T-helper 17 cell (primary cell): ENCODE measurements around the gene TDP2. TPM values are rescaled to one million over a fixed set of nuclear protein-coding genes. Genes with fewer than 3 reads are reported as not detected.
A peak's percentile ranks its signal among the peaks of the same experiment; 100 is the strongest.
"Not testable (repeated sequence)": the region's sequence is repeated elsewhere in the genome, so short reads cannot be mapped to it uniquely, and the experiment has no call there.

Experiments
- ATAC-seq: fragments of 150-1000 bp; cut with Tn5 transposase; 2 replicates; pipeline ENCODE4 v1.10.0; 2021; ENCODE audit warnings: mild to moderate bottlenecking, moderate library complexity
- DNase-seq, 3 donors: peaks; one replicate each; pipeline versions ENCODE4 v3.0.0 to v3.0.0-alpha.2; 2020 to 2021
- H3K9me3 ChIP-seq: one replicate; pipeline ENCODE4 v1.7.0; 2013; ENCODE audit warnings: low read length, mild to moderate bottlenecking; ENCODE audit not compliant: control insufficient read depth, poor library complexity, severe bottlenecking
- H3K27ac Mint-ChIP-seq: one replicate; pipeline ENCODE4 v1.8.0; 2022; ENCODE audit warnings: mild to moderate bottlenecking, moderate library complexity, mixed read lengths
- H3K27me3 Mint-ChIP-seq: one replicate; pipeline ENCODE4 v1.8.0; 2022; ENCODE audit warnings: mixed read lengths
- H3K36me3 Mint-ChIP-seq: one replicate; pipeline ENCODE4 v1.8.0; 2022; ENCODE audit warnings: low read depth, mixed read lengths
- H3K4me1 Mint-ChIP-seq: one replicate; pipeline ENCODE4 v1.8.0; 2022; ENCODE audit warnings: mild to moderate bottlenecking, mixed read lengths
- H3K4me3 Mint-ChIP-seq: one replicate; pipeline ENCODE4 v1.8.0; 2022; ENCODE audit warnings: mild to moderate bottlenecking, moderate library complexity, mixed read lengths
- total RNA-seq, 4 donors: library from RNA in 2 of 4; stranded (reverse) in 2 of 4; gene quantifications; one replicate each; pipeline ENCODE4 v1.2.3 and lab custom pipeline; 2022 to 2026

The TDP2 gene
- total RNA-seq, 2 donors from 2014 or later: 35.6 to 42.0 TPM

DNA sequence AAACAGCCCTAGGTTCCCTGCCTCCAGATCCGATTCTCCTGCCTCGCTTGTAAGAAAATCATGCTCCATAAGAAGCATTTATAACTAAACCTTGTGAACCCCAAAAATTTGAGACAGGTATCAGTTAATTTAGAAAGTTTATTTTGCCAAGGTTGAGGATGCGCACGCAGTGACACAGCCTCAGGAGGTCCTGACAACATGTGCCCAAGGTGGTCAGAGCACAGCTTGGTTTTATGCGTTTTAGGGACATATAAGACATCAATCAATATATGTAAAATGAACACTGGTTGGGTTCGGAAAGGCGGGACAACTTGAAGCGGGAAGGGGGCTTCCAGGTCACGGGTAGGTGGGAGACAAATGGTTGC is 2.3 kb upstream of the TDP2 start:
- H3K4me3 Mint-ChIP-seq: peak overlapping the region; percentile 55
- peak overlapping the region; percentile 39 for H3K27ac Mint-ChIP-seq
- H3K4me1 Mint-ChIP-seq: peaks cover 30% of the 10 kb centered on the region
- no peaks in the 10 kb centered on the region for H3K9me3 ChIP-seq
- peaks cover 2% of the 10 kb centered on the region for H3K36me3 Mint-ChIP-seq
- DNase-seq (no peak), ATAC-seq (no peak)
- no peaks in the 10 kb centered on the region for H3K27me3 Mint-ChIP-seq

DNA sequence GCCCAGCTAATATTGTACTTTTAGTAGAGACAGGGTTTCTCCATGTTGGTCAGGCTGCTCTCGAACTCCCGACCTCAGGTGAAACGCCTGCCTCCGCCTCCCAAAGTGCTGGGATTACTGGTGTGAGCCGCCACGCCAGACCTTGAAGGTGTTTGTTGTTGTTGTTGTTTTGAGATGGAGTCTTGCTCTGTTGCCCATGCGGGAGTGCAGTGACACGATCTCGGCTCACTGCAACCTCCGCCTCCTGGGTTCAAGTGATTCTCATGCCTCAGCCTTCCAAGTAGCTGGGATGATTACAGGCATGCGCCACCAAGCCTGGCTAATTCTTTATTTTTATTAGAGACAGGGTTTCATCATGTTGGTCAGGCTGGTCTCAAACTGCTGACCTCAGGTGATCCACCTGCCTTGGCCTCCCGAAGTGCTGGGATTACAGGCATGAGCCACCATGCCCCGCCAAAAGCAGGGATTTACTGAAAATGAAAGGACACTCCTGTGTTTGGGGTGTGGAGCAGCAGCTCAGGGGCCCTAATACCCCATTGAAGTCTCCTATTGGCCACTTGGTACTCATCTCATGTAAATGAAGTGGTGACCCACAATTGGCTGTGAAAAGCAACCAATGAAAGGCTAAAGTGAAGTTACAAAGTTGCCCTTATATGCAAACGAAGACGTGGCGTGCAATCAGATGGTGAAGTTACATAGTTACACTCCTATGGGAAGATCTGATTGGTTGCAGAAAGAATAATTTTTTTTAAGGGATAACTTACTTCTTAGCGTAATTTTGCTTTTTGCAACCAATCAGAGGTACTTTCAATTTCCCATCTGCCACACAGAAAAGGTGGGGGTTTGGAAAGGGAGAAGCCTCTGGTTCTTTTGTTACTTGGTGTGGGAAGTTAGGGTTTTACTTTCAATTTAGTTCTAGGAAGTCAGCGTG is 1.6 kb upstream of the TDP2 start:
- H3K27me3 Mint-ChIP-seq, ATAC-seq, DNase-seq, H3K36me3 Mint-ChIP-seq, H3K9me3 ChIP-seq: not testable (repeated sequence)
- H3K4me1 Mint-ChIP-seq: peaks cover 36% of the 10 kb centered on the region
- H3K4me3 Mint-ChIP-seq: peak overlapping the region; percentile 96
- peak overlapping the region; percentile 39 for H3K27ac Mint-ChIP-seq

DNA sequence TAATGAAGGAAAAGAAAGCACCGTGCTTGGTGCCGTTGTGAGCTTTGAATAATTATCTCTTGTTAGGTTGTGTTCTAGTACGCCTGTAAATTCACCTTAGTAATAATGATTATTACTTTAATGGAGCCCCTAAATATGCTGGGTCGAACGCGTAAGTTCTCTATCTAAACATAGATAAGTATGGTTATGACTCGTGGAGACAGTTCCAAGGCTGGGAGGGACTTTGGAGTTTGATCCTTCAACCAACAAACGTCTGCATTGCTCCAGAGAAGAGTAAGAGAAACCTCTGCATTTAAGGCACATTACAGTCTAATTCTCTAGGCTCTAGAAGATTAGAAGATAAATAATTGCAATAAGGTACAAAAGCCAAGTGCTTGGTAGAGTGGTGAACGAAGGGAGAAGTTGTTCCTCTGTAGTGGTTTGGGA is 692 bp upstream of the TDP2 start:
- peaks cover 44% of the 10 kb centered on the region for H3K4me1 Mint-ChIP-seq
- no peaks in the 10 kb centered on the region for H3K27me3 Mint-ChIP-seq
- peak overlapping the region; percentile 96 for H3K4me3 Mint-ChIP-seq
- H3K9me3 ChIP-seq: no peaks in the 10 kb centered on the region
- DNase-seq: no peak
- H3K36me3 Mint-ChIP-seq: peaks cover 7% of the 10 kb centered on the region
- no peak for ATAC-seq
- peak overlapping the region; percentile 99 for H3K27ac Mint-ChIP-seq

GRCh38 chr6:24666097-24666640 is 530 bp downstream of the TDP2 start:
- ATAC-seq: peak; percentile 38
- H3K4me1 Mint-ChIP-seq: peaks cover 50% of the 10 kb centered on the region
- peak in 2 of 3 donors; percentile 22 to 31 for DNase-seq
- no peaks in the 10 kb centered on the region for H3K9me3 ChIP-seq
- peaks cover 7% of the 10 kb centered on the region for H3K36me3 Mint-ChIP-seq
- peak overlapping the region; percentile 96 for H3K4me3 Mint-ChIP-seq
- H3K27ac Mint-ChIP-seq: peak overlapping the region; percentile 99
- no peaks in the 10 kb centered on the region for H3K27me3 Mint-ChIP-seq

GRCh38 chr6:24664046-24664987 is 2.4 kb downstream of the TDP2 start:
- Mint-ChIP-seq H3K27me3 (no peaks in the 10 kb centered on the region), H3K4me1 (peaks cover 53% of the 10 kb centered on the region), H3K27ac (peak overlapping the region; percentile 99), H3K4me3 (peak overlapping the region; percentile 43), H3K36me3 (peaks cover 7% of the 10 kb centered on the region)
- no peaks in the 10 kb centered on the region for H3K9me3 ChIP-seq
- ATAC-seq: no peak
- no peak for DNase-seq

DNA sequence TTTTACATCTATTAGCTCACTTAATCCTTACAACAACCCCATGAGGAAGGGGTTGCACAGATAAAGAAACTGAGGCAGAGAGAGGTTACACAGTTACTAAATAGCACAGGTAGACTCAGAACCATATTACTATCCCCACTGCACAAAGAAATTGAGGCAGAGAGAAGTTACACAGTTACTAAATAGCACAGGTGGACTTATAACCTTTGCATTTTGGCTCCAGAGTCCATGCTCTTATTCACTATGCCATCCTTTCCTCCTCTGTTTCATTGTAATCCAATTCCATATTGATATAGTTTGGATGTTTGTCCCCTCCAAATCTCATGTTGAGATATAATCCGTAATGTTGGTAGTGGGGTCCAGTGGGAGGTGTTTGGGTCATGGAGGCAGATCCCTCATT is 3.5 kb downstream of the TDP2 start:
- no peak for DNase-seq
- no peaks in the 10 kb centered on the region for H3K27me3 Mint-ChIP-seq
- H3K4me3 Mint-ChIP-seq: no peak overlapping the region
- H3K27ac Mint-ChIP-seq: peak overlapping the region; percentile 73
- ATAC-seq: no peak
- H3K36me3 Mint-ChIP-seq: peaks cover 7% of the 10 kb centered on the region
- H3K4me1 Mint-ChIP-seq: peaks cover 47% of the 10 kb centered on the region
- H3K9me3 ChIP-seq: no peaks in the 10 kb centered on the region

DNA sequence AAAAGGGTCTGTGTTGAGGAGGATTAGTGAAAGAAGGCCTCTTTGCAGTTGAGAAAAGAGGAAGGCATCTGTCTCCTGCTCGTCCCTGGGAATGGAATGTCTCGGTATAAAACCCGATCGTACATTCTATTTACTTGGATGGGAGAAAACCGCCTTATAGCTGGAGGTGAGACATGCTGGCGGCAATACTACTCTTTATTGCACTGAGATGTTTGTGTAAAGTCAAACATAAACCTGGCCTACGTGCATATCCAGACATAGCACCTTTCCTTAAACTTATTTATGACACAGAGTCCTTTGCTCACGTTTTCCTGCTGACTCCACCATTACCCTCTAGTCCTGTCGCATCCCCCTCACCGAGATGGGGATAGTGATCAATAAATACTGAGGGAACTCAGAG is 4.5 kb downstream of the TDP2 start:
- Mint-ChIP-seq H3K36me3 (peaks cover 7% of the 10 kb centered on the region), H3K27me3 (no peaks in the 10 kb centered on the region), H3K27ac (peak overlapping the region; percentile 73), H3K4me1 (peaks cover 41% of the 10 kb centered on the region), H3K4me3 (no peak overlapping the region)
- no peaks in the 10 kb centered on the region for H3K9me3 ChIP-seq
- ATAC-seq (no peak), DNase-seq (no peak)

- Mint-ChIP-seq H3K4me1 (peaks cover 41% of the 10 kb centered on the region), H3K27ac (peak overlapping the region; percentile 16)
- ATAC-seq, H3K36me3 Mint-ChIP-seq, H3K4me3 Mint-ChIP-seq, DNase-seq, H3K27me3 Mint-ChIP-seq, H3K9me3 ChIP-seq: not testable (repeated sequence)
These were observed 4.9 kb downstream of the TDP2 start for GRCh38 chr6:24661759-24662158.

GRCh38 chr6:24660105-24660504 is 6.6 kb downstream of the TDP2 start:
- no peak for DNase-seq
- H3K9me3 ChIP-seq: no peaks in the 10 kb centered on the region
- H3K27me3 Mint-ChIP-seq: no peaks in the 10 kb centered on the region
- peaks cover 12% of the 10 kb centered on the region for H3K36me3 Mint-ChIP-seq
- peaks cover 47% of the 10 kb centered on the region for H3K4me1 Mint-ChIP-seq
- no peak overlapping the region for H3K4me3 Mint-ChIP-seq
- no peak for ATAC-seq
- H3K27ac Mint-ChIP-seq: peak overlapping the region; percentile 1

DNA sequence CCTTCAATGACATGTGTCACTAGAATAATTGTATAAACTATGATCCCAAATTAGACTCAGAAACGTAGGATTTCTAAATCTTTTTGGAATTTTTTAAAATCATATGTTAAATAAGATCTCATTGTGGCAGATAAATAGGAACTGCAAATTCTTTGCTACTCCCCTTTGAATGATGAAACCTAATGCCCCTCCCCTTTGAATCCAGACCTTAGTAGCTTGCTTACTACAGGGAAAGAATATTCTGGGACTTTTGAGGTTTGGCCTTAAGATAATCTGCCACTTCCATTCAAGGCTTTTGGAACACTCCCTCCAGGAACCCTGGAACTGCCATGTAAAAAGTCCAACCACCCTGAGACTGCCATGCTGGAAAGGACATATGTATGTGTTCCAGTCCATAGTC is 7.1 kb downstream of the TDP2 start:
- H3K36me3 Mint-ChIP-seq: peaks cover 11% of the 10 kb centered on the region
- H3K4me1 Mint-ChIP-seq: peaks cover 41% of the 10 kb centered on the region
- ATAC-seq: no peak
- no peak for DNase-seq
- H3K9me3 ChIP-seq: no peaks in the 10 kb centered on the region
- H3K27ac Mint-ChIP-seq: peak overlapping the region; percentile 1
- no peaks in the 10 kb centered on the region for H3K27me3 Mint-ChIP-seq
- H3K4me3 Mint-ChIP-seq: no peak overlapping the region

- no peaks in the 10 kb centered on the region for H3K9me3 ChIP-seq
- no peak overlapping the region for H3K4me3 Mint-ChIP-seq
- H3K36me3 Mint-ChIP-seq: peaks cover 10% of the 10 kb centered on the region
- no peaks in the 10 kb centered on the region for H3K27me3 Mint-ChIP-seq
- DNase-seq (no peak), ATAC-seq (no peak)
- H3K27ac Mint-ChIP-seq: no peak overlapping the region
- H3K4me1 Mint-ChIP-seq: peaks cover 37% of the 10 kb centered on the region
These were observed 7.8 kb downstream of the TDP2 start for GRCh38 chr6:24658573-24659560.

DNA sequence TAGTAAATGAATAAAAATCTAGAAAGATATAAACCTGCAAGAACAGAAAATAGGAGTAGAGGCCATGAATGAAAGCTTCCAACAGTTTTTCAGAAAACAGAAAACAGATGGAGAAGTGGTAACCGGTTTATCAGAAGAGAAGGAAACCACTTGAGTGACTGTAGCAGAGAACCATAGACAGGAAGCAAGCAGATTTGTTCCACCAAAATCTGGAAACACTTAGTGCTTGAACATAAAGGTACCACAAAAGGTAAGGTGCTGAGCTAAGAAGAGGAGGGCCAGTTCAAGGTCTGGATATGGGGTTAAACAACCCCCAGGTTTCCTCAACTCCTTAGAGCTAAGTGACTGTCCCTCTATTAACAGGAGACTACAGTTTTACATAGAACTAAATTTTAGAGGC is 11.5 kb downstream of the TDP2 start:
- no peaks in the 10 kb centered on the region for H3K9me3 ChIP-seq
- Mint-ChIP-seq H3K36me3 (peaks cover 15% of the 10 kb centered on the region), H3K27ac (peak overlapping the region; percentile 70), H3K27me3 (no peaks in the 10 kb centered on the region), H3K4me1 (peaks cover 24% of the 10 kb centered on the region), H3K4me3 (no peak overlapping the region)
- ATAC-seq (no peak), DNase-seq (no peak)
